Smooth muscle cell (in vitro differentiated cells): ENCODE data around the gene LINGO4. TPM values are rescaled to one million over a fixed set of nuclear protein-coding genes. Genes with fewer than 3 reads are reported as not detected.

Experiments
- DNase-seq: peaks from one replicate; lab custom pipeline; 2025; ENCODE audit not compliant: unreplicated experiment; lab: John Stamatoyannopoulos, UW
- H2AFZ ChIP-seq: fragments of 200-600 bp; sonication (generic); 2 replicates; pipeline ENCODE4 v1.6.0; 2016; ENCODE audit warnings: antibody characterized with exemption, low read depth, mild to moderate bottlenecking
- H3F3A ChIP-seq: fragments of 200-600 bp; sonication (generic); 2 replicates; pipeline ENCODE4 v1.6.0; 2017; ENCODE audit warnings: antibody characterized with exemption, low read depth
- H3K27ac ChIP-seq: fragments of 200-600 bp; sonication (generic); 2 replicates; pipeline ENCODE4 v1.5.1; 2016; ENCODE audit warnings: low read depth, mild to moderate bottlenecking
- H3K27me3 ChIP-seq: fragments of 200-600 bp; sonication (generic); 2 replicates; pipeline ENCODE4 v1.6.1; 2016; ENCODE audit warnings: low read depth, mild to moderate bottlenecking
- H3K36me3 ChIP-seq: fragments of 200-600 bp; sonication (generic); 2 replicates; pipeline ENCODE4 v1.5.1; 2016; ENCODE audit warnings: low read depth
- H3K4me1 ChIP-seq: fragments of 200-600 bp; sonication (generic); 2 replicates; pipeline ENCODE4 v1.5.1; 2016; ENCODE audit warnings: low read depth
- H3K4me2 ChIP-seq: fragments of 200-600 bp; sonication (generic); 2 replicates; pipeline ENCODE4 v1.6.0; 2016; ENCODE audit warnings: mild to moderate bottlenecking
- H3K4me3 ChIP-seq: fragments of 200-600 bp; sonication (generic); 2 replicates; pipeline ENCODE4 v1.5.1; 2016; ENCODE audit warnings: mild to moderate bottlenecking
- H3K79me2 ChIP-seq: fragments of 200-600 bp; sonication (generic); 2 replicates; pipeline ENCODE4 v1.6.0; 2016; ENCODE audit warnings: low read depth, mild to moderate bottlenecking
- H3K9ac ChIP-seq: fragments of 200-600 bp; sonication (generic); 2 replicates; pipeline ENCODE4 v1.6.0; 2016; ENCODE audit warnings: low read depth
- H3K9me3 ChIP-seq: fragments of 200-600 bp; sonication (generic); replicated peaks from 2 replicates; pipeline ENCODE4 v1.5.1; 2016; ENCODE audit warnings: low read depth
- H4K20me1 ChIP-seq: fragments of 200-600 bp; sonication (generic); 2 replicates; pipeline ENCODE4 v1.6.0; 2016; ENCODE audit warnings: low read depth
- WGBS: methylation state at CpG from one replicate; pipeline ENCODE4 v1.1.7; 2016; ENCODE audit warnings: low lambda C conversion rate; 5-methylcytosine and 5-hydroxymethylcytosine counted together
- polyA plus RNA-seq: library from polyadenylated mRNA; unstranded; fragments of >200 nt; fragmentation: Nextera tagmentation; extraction: Ambion mirVana; gene quantifications from 2 replicates; pipeline ENCODE4 v1.2.1, GENCODE V29; 2016
- total RNA-seq: library from RNA; depleted of rRNA; stranded (reverse); fragments of >200 nt; gene quantifications from 2 replicates; pipeline ENCODE4 v1.2.3, GENCODE V29; 2014
- TF ChIP-seq, protein P1 (sequence below): fragments of 200-600 bp; sonication (generic); IDR thresholded peaks from 2 replicates; pipeline ENCODE4 v1.5.1; 2017; ENCODE audit warnings: borderline replicate concordance, mild to moderate bottlenecking, antibody characterized with exemption; ENCODE audit not compliant: insufficient read depth, poor library complexity, severe bottlenecking

LINGO4 gene
- total and polyA plus RNA-seq, 2 experiments from 2014 or later: not detected

- TF ChIP-seq, protein P1, sequence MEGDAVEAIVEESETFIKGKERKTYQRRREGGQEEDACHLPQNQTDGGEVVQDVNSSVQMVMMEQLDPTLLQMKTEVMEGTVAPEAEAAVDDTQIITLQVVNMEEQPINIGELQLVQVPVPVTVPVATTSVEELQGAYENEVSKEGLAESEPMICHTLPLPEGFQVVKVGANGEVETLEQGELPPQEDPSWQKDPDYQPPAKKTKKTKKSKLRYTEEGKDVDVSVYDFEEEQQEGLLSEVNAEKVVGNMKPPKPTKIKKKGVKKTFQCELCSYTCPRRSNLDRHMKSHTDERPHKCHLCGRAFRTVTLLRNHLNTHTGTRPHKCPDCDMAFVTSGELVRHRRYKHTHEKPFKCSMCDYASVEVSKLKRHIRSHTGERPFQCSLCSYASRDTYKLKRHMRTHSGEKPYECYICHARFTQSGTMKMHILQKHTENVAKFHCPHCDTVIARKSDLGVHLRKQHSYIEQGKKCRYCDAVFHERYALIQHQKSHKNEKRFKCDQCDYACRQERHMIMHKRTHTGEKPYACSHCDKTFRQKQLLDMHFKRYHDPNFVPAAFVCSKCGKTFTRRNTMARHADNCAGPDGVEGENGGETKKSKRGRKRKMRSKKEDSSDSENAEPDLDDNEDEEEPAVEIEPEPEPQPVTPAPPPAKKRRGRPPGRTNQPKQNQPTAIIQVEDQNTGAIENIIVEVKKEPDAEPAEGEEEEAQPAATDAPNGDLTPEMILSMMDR: no peak
- Histone ChIP-seq H3F3A (no peaks in the 10 kb centered on the region), H3K36me3 (no peaks in the 10 kb centered on the region), H2AFZ (no peak overlapping the region), H3K4me1 (no peaks in the 10 kb centered on the region), H3K4me2 (no peak overlapping the region), H4K20me1 (no peaks in the 10 kb centered on the region), H3K27me3 (no peaks in the 10 kb centered on the region), H3K9me3 (no peaks in the 10 kb centered on the region), H3K4me3 (no peak overlapping the region), H3K79me2 (no peaks in the 10 kb centered on the region), H3K9ac (no peak overlapping the region), H3K27ac (no peak overlapping the region)
- DNase-seq: no peak
- WGBS: 88% methylated on average over 4 of the region's 4 CpGs
Observed at GRCh38 chr1:151779852-151780251, 25.4 kb downstream of the LINGO4 start.

GRCh38 chr1:151777317-151777716 is 27.9 kb downstream of the LINGO4 start:
- no peaks in the 10 kb centered on the region for H3K4me1 ChIP-seq
- no peaks in the 10 kb centered on the region for H3K36me3 ChIP-seq
- H3K4me2 ChIP-seq: no peak overlapping the region
- no peaks in the 10 kb centered on the region for H3F3A ChIP-seq
- TF ChIP-seq, protein P1: no peak
- no peaks in the 10 kb centered on the region for H3K27me3 ChIP-seq
- no peaks in the 10 kb centered on the region for H3K9me3 ChIP-seq
- no peak for DNase-seq
- H3K79me2 ChIP-seq: no peaks in the 10 kb centered on the region
- 100% methylated on average over 4 of the region's 4 CpGs for WGBS
- no peaks in the 10 kb centered on the region for H4K20me1 ChIP-seq
- no peak overlapping the region for H3K4me3 ChIP-seq
- no peak overlapping the region for H3K9ac ChIP-seq
- H2AFZ ChIP-seq: no peak overlapping the region
- no peak overlapping the region for H3K27ac ChIP-seq

DNA sequence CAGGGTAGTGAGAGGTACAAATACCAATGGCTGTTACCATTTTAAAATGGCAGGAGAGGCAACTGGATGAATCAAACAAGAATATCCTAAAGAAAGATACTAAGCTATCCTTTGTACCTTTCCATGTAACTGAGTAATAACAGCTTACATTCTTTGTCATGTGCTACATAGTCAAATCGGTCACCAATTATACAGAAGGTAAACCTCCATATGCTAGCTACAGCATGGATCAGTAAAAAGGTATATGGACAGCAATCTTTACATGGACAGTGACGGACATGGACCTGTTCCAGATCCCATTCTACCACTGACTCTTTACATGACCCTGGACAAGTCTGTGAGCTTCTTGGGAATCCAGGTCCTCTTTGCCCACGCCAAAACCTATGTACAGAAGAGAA is 28.6 kb downstream of the LINGO4 start:
- H3K4me1 ChIP-seq: no peaks in the 10 kb centered on the region
- no peaks in the 10 kb centered on the region for H3K27me3 ChIP-seq
- H4K20me1 ChIP-seq: no peaks in the 10 kb centered on the region
- H2AFZ ChIP-seq: no peak overlapping the region
- no peak overlapping the region for H3K4me2 ChIP-seq
- 83% methylated on average over 3 of the region's 3 CpGs for WGBS
- H3K4me3 ChIP-seq: no peak overlapping the region
- H3K36me3 ChIP-seq: no peaks in the 10 kb centered on the region
- no peak overlapping the region for H3K27ac ChIP-seq
- no peaks in the 10 kb centered on the region for H3K9me3 ChIP-seq
- H3K79me2 ChIP-seq: no peaks in the 10 kb centered on the region
- no peaks in the 10 kb centered on the region for H3F3A ChIP-seq
- no peak overlapping the region for H3K9ac ChIP-seq
- TF ChIP-seq, protein P1: no peak
- DNase-seq: no peak

DNA sequence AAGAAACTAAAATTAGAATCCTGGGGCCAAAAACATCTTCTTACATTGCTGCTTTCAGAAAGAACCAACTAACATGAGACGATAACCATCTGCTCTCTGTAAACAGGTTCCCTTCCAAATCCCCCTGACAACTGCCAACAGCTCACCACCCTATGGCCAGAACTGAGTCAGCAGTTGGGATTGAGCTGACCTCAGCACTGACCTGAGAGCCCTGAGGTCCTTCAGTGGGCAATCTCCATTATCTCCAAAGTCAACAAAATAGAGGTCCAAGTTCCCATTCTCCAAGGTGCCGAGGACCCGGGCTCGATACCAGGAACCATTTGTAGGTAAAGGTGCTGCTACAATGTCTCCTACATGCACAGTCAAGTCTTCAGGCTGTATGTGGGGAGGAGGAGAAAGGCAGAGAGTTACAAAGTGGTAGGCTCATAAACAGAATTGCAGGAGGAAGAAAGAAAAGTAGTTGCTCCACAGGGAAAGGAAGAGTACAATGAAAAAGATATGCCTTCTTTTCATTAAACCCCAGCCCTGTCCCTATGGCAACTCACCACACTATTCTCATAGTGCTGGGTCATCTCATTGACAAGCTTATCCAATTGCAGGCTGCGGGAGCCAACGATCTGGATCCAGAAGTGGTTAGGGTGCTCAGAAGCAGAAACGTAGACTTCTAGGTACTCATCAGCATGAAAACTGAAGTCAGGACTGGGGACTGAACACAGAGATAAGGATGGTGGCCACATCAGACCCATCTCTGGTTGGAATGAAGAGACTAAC is 29.1 kb downstream of the LINGO4 start:
- Histone ChIP-seq H4K20me1 (no peaks in the 10 kb centered on the region), H3K27ac (no peak overlapping the region), H3K4me1 (no peaks in the 10 kb centered on the region), H3K4me3 (no peak overlapping the region), H3K4me2 (no peak overlapping the region), H2AFZ (no peak overlapping the region), H3K9me3 (no peaks in the 10 kb centered on the region), H3K79me2 (no peaks in the 10 kb centered on the region), H3K27me3 (no peaks in the 10 kb centered on the region), H3K9ac (no peak overlapping the region), H3F3A (no peaks in the 10 kb centered on the region), H3K36me3 (no peaks in the 10 kb centered on the region)
- no peak for DNase-seq
- WGBS: 95% methylated on average over 7 of the region's 7 CpGs
- TF ChIP-seq, protein P1: no peak
